Measurements from ENCODE around the gene CACNA2D4.

GRCh38 chr12:1809591-1810190 is 108.8 kb downstream of the CACNA2D4 start:
- TF ChIP-seq FOXM1 (IDR thresholded peaks at IDR 0.05; ENCODE audit: borderline replicate concordance) (no peak), CTBP1 (IDR thresholded peaks at IDR 0.05; ENCODE audit: borderline replicate concordance) (no peak), BHLHE40 (IDR thresholded peaks at IDR 0.05; ENCODE audit: borderline replicate concordance) (no peak)

Data from HEK293T (cell line).